ENCODE data around the gene TRIM36.

The TRIM36 gene

GRCh38 chr5:115132465-115132864 is 37.2 kb downstream of the TRIM36 start:
- no peaks in the 10 kb centered on the region for H3K9me3 Mint-ChIP-seq
- H3K36me3 Mint-ChIP-seq, result no peaks in the 10 kb centered on the region
- H3K4me1 Mint-ChIP-seq, result peaks cover 0 to 2% of the 10 kb centered on the region in 2 donors
- H3K27me3 Mint-ChIP-seq, result peaks cover 5 to 10% of the 10 kb centered on the region in 2 donors
- H3K27ac Mint-ChIP-seq, result no peak overlapping the region
- no peak overlapping the region for H3K4me3 Mint-ChIP-seq
- ATAC-seq (replicated peaks) (no peak), DNase-seq (no peak)

GRCh38 chr5:115126303-115126702 is 43.4 kb downstream of the TRIM36 start:
- Mint-ChIP-seq H3K4me1 (no peaks in the 10 kb centered on the region), H3K27ac (no peak overlapping the region), H3K4me3 (no peak overlapping the region), H3K36me3 (no peaks in the 10 kb centered on the region), H3K9me3 (no peaks in the 10 kb centered on the region), H3K27me3 (peaks cover 0 to 3% of the 10 kb centered on the region in 2 donors)
- DNase-seq (no peak), ATAC-seq (replicated peaks) (no peak)

- Mint-ChIP-seq H3K27me3 (peaks cover 8 to 13% of the 10 kb centered on the region in 2 donors), H3K27ac (no peak overlapping the region), H3K9me3 (no peaks in the 10 kb centered on the region), H3K36me3 (no peaks in the 10 kb centered on the region), H3K4me3 (no peak overlapping the region), H3K4me1 (no peaks in the 10 kb centered on the region)
- DNase-seq (no peak), ATAC-seq (replicated peaks) (no peak)
Observed at GRCh38 chr5:115124741-115125140, 45.0 kb downstream of the TRIM36 start.

- ATAC-seq (replicated peaks), result no peak
- Mint-ChIP-seq H3K36me3 (no peaks in the 10 kb centered on the region), H3K4me1 (no peaks in the 10 kb centered on the region), H3K27me3 (peaks cover 36 to 55% of the 10 kb centered on the region in 2 donors), H3K9me3 (peaks cover 5 to 8% of the 10 kb centered on the region in 2 donors), H3K27ac (no peak overlapping the region), H3K4me3 (no peak overlapping the region)
- no peak for DNase-seq
Observed at GRCh38 chr5:115116001-115116400, 53.7 kb downstream of the TRIM36 start.

DNA sequence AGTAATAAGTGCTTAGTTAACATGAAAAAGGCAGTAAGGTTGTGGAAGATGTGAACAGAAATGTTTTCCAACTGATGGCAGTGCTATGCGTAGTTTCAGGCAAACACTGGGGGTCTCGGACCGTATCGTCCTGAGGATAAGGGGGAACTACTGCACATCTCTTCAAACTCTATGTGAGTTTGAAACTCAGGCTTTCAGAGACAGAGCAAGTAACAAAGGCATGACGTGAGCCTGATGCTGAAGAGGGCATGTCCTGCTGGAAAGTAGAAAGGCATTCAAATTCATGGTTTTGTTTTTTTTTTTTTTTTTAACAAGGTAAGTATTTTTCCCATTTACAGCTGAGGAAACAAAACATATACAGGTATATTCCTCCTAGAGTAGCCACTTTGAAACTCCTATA is 59.9 kb downstream of the TRIM36 start:
- ATAC-seq (replicated peaks) (no peak), DNase-seq (no peak)
- peaks cover 42 to 49% of the 10 kb centered on the region in 2 donors for H3K27me3 Mint-ChIP-seq
- H3K4me1 Mint-ChIP-seq, result no peaks in the 10 kb centered on the region
- H3K9me3 Mint-ChIP-seq, result no peaks in the 10 kb centered on the region
- no peaks in the 10 kb centered on the region for H3K36me3 Mint-ChIP-seq
- H3K27ac Mint-ChIP-seq, result no peak overlapping the region
- no peak overlapping the region for H3K4me3 Mint-ChIP-seq

- H3K27ac Mint-ChIP-seq, result no peak overlapping the region
- H3K4me3 Mint-ChIP-seq, result no peak overlapping the region
- ATAC-seq (replicated peaks) (no peak), DNase-seq (no peak)
- no peaks in the 10 kb centered on the region for H3K9me3 Mint-ChIP-seq
- peaks cover 40 to 53% of the 10 kb centered on the region in 2 donors for H3K27me3 Mint-ChIP-seq
- no peaks in the 10 kb centered on the region for H3K36me3 Mint-ChIP-seq
- H3K4me1 Mint-ChIP-seq, result no peaks in the 10 kb centered on the region
Observed at GRCh38 chr5:115109356-115109755, 60.4 kb downstream of the TRIM36 start.

- Mint-ChIP-seq H3K27me3 (peaks cover 8 to 21% of the 10 kb centered on the region in 2 donors), H3K4me1 (peaks cover 0 to 2% of the 10 kb centered on the region in 2 donors), H3K27ac (no peak overlapping the region), H3K9me3 (no peaks in the 10 kb centered on the region), H3K36me3 (no peaks in the 10 kb centered on the region), H3K4me3 (no peak overlapping the region)
- DNase-seq (no peak), ATAC-seq (replicated peaks) (no peak)
Observed at GRCh38 chr5:115100319-115100955, 69.3 kb downstream of the TRIM36 start.

DNA sequence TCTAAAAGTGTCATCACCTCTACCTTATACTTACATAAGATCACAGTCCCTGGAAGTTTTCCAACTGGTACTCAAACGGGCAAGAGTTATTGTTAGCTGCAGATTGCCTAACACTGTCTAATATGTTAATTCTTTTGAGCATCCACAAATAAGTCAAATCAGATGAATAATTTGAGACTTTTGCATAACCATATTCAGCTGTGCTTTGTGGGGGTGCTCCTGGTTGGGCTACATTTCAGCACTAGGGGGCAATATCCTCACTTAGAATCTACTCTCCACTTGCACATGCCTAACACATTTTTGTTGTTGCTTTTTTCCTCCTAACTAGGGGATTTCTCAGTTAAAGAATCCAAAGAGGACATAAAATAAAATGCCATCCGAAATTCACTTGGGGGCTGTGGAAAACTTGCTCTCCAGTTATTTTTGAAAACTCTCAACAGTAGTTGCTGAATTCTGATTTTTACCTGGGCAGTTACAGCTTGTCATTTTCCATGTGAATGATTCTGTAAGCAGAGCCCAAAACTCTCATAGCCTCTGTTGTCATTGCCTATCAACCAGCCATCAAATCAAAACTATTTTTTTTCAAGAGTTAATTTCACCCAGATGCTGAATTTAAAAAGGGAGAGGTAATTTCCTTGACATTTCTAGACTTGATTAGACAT is 71.5 kb downstream of the TRIM36 start:
- no peaks in the 10 kb centered on the region for H3K9me3 Mint-ChIP-seq
- no peak overlapping the region for H3K27ac Mint-ChIP-seq
- ATAC-seq (replicated peaks) (peak; percentile 89 to 91), DNase-seq (peak; percentile 20)
- H3K4me1 Mint-ChIP-seq, result peaks cover 0 to 2% of the 10 kb centered on the region in 2 donors
- peaks cover 8 to 13% of the 10 kb centered on the region in 2 donors for H3K27me3 Mint-ChIP-seq
- H3K36me3 Mint-ChIP-seq, result no peaks in the 10 kb centered on the region
- no peak overlapping the region for H3K4me3 Mint-ChIP-seq

DNA sequence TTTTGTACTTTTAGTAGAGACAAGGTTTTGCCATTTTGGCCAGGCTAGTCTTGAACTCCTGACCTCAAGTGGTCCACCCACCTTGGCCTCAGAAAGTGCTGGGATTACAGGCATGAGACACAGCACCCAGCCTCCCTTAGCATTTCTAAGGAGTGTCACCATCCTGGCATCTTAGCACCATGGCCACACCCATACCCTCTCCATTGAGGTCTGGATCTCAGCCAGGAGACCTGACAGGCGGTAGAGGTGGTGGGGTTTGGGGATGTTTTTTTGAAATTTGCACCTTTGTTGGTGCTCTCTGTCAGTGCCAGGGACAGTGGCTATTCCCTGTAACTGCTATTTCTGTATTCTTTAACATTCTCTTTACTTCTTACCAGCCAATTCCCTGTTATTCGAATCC is 72.5 kb downstream of the TRIM36 start:
- Mint-ChIP-seq H3K4me3 (no peak overlapping the region), H3K4me1 (peaks cover 0 to 2% of the 10 kb centered on the region in 2 donors), H3K27me3 (peaks cover 15 to 17% of the 10 kb centered on the region in 2 donors), H3K36me3 (no peaks in the 10 kb centered on the region), H3K27ac (no peak overlapping the region), H3K9me3 (no peaks in the 10 kb centered on the region)
- no peak for ATAC-seq (replicated peaks)
- no peak for DNase-seq

GRCh38 chr5:115096034-115096769 is 73.5 kb downstream of the TRIM36 start:
- Mint-ChIP-seq H3K27me3 (peaks cover 15 to 25% of the 10 kb centered on the region in 2 donors), H3K4me1 (peaks cover 0 to 2% of the 10 kb centered on the region in 2 donors), H3K9me3 (no peaks in the 10 kb centered on the region), H3K36me3 (no peaks in the 10 kb centered on the region), H3K27ac (no peak overlapping the region), H3K4me3 (no peak overlapping the region)
- ATAC-seq (replicated peaks) (peak; percentile 37 to 40), DNase-seq (no peak)

DNA sequence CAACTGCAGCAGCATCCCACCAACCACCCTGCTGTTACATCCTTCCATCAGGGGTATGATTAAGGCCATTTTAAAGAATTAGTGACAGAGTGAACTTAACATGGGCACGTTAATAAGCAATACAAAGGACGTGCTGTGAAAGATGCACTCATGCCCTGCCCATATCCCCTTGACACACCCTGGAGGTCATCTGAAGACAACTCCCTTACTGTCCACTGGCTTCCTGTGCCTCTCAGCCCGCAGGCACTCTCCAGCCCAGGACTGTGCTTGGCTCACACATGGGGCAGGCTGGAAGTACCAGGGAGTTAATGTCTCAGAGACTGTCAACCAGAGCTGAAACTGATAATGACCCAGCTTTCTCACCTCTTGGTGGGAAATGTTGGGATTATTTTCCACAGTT is 81.8 kb downstream of the TRIM36 start:
- H3K4me1 Mint-ChIP-seq, result no peaks in the 10 kb centered on the region

GRCh38 chr5:115086473-115086872 is 83.2 kb downstream of the TRIM36 start:
- no peaks in the 10 kb centered on the region for H3K4me1 Mint-ChIP-seq
- DNase-seq, result no peak
- H3K27me3 Mint-ChIP-seq, result peaks cover 34 to 57% of the 10 kb centered on the region in 2 donors
- no peak overlapping the region for H3K27ac Mint-ChIP-seq
- ATAC-seq (replicated peaks), result no peak
- H3K9me3 Mint-ChIP-seq, result peaks cover 0 to 3% of the 10 kb centered on the region in 2 donors
- H3K36me3 Mint-ChIP-seq, result no peaks in the 10 kb centered on the region
- no peak overlapping the region for H3K4me3 Mint-ChIP-seq

More for the DNA sequence above, 81.8 kb downstream of the TRIM36 start:
- Mint-ChIP-seq H3K9me3 (peaks cover 0 to 3% of the 10 kb centered on the region in 2 donors), H3K27me3 (peaks cover 35 to 69% of the 10 kb centered on the region in 2 donors), H3K27ac (no peak overlapping the region), H3K4me3 (no peak overlapping the region), H3K36me3 (no peaks in the 10 kb centered on the region)
- ATAC-seq (replicated peaks) (no peak), DNase-seq (no peak)

DNA sequence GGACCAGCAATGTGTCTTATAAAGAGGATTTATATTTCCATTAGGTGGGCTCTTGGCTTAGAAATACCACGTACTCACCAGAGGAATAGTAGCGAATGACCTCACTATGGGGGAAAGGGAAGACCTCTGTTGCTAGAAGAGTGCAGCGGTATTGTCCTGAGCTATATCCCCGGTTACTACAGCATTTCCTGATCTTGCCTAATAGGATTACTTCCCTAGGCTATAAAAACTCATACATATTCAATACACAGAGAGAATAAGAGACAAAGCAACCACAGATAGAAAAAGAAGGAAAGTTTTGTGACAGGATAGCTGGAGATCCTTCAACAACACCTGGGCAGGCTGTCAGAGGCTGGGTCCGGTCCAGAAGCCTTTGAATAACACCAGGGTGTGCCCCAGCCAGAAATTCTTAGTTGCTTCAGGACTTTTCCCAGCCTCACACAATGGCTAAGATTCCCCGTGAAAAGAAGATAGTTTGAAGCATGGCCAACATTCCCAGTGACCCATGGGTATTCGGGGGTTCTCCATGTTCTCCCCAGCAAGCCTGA is 85.4 kb downstream of the TRIM36 start:
- no peaks in the 10 kb centered on the region for H3K36me3 Mint-ChIP-seq
- peaks cover 34 to 44% of the 10 kb centered on the region in 2 donors for H3K27me3 Mint-ChIP-seq
- no peak overlapping the region for H3K4me3 Mint-ChIP-seq
- no peak for ATAC-seq (replicated peaks)
- peaks cover 0 to 3% of the 10 kb centered on the region in 2 donors for H3K9me3 Mint-ChIP-seq
- no peaks in the 10 kb centered on the region for H3K4me1 Mint-ChIP-seq
- no peak for DNase-seq
- H3K27ac Mint-ChIP-seq, result no peak overlapping the region

- ATAC-seq (replicated peaks) (no peak), DNase-seq (no peak)
- no peaks in the 10 kb centered on the region for H3K36me3 Mint-ChIP-seq
- no peak overlapping the region for H3K27ac Mint-ChIP-seq
- H3K9me3 Mint-ChIP-seq, result peaks cover 0 to 3% of the 10 kb centered on the region in 2 donors
- H3K4me3 Mint-ChIP-seq, result no peak overlapping the region
- H3K4me1 Mint-ChIP-seq, result no peaks in the 10 kb centered on the region
- H3K27me3 Mint-ChIP-seq, result peaks cover 21 to 23% of the 10 kb centered on the region in 2 donors
Observed at GRCh38 chr5:115079924-115080623, 89.6 kb downstream of the TRIM36 start.
